Esophagus mucosa (tissue), 1 donor: Measurements from ENCODE around the gene PCGF3. TPM values are rescaled to one million over a fixed set of nuclear protein-coding genes. Genes with fewer than 3 reads are reported as not detected.

ENCODE experiments used
- ATAC-seq: fragments of 200-7000 bp; cut with Tn5 transposase; one replicate; pipeline ENCODE4 v1.9.1; 2020
- total RNA-seq: library from RNA; stranded (reverse); gene quantifications from one replicate; pipeline ENCODE4 v1.2.4, GENCODE V29; 2023
- donor health status: DM: yes; HTN: yes; CAD: no.

The PCGF3 gene
- total RNA-seq, 1 donor from 2014 or later, result 30.5 TPM

- no peak for ATAC-seq
These were observed 79.9 kb downstream of the PCGF3 start for GRCh38 chr4:785332-786073.

- no peak for ATAC-seq
These were observed 80.6 kb downstream of the PCGF3 start for GRCh38 chr4:786074-786741.

GRCh38 chr4:786861-787300 is 81.2 kb downstream of the PCGF3 start:
- peak; percentile 2 for ATAC-seq

GRCh38 chr4:787561-787981 is 81.9 kb downstream of the PCGF3 start:
- ATAC-seq, result no peak

GRCh38 chr4:788006-788635 is 82.5 kb downstream of the PCGF3 start:
- no peak for ATAC-seq

- no peak for ATAC-seq
These were observed 83.1 kb downstream of the PCGF3 start for GRCh38 chr4:788636-789297.

- ATAC-seq, result no peak
These were observed 84.2 kb downstream of the PCGF3 start for GRCh38 chr4:789571-790465.

- no peak for ATAC-seq
These were observed 84.8 kb downstream of the PCGF3 start for GRCh38 chr4:790466-790820.

GRCh38 chr4:791252-791897 is 85.7 kb downstream of the PCGF3 start:
- ATAC-seq, result no peak

- peak; percentile 22 for ATAC-seq
These were observed 86.4 kb downstream of the PCGF3 start for GRCh38 chr4:791898-792625.

- ATAC-seq, result no peak
These were observed 87.0 kb downstream of the PCGF3 start for GRCh38 chr4:792626-793092.

- no peak for ATAC-seq
These were observed 87.6 kb downstream of the PCGF3 start for GRCh38 chr4:793093-793861.

- no peak for ATAC-seq
These were observed 88.4 kb downstream of the PCGF3 start for GRCh38 chr4:793941-794621.

GRCh38 chr4:794900-795725 is 89.5 kb downstream of the PCGF3 start:
- ATAC-seq, result no peak

GRCh38 chr4:795726-796119 is 90.1 kb downstream of the PCGF3 start:
- no peak for ATAC-seq

GRCh38 chr4:796206-796605 is 90.6 kb downstream of the PCGF3 start:
- no peak for ATAC-seq

- ATAC-seq, result no peak
These were observed 91.4 kb downstream of the PCGF3 start for GRCh38 chr4:797066-797465.

GRCh38 chr4:801436-802124 is 95.9 kb downstream of the PCGF3 start:
- ATAC-seq, result peak; percentile 24
